Glutamatergic neuron (in vitro differentiated cells): ENCODE data around the gene LNPEP. TPM values are rescaled to one million over a fixed set of nuclear protein-coding genes. Genes with fewer than 3 reads are reported as not detected.
"Not testable (repeated sequence)": the region's sequence is repeated elsewhere in the genome, so short reads cannot be mapped to it uniquely, and the experiment has no call there.

Experiments used
- DNase-seq: peaks from one replicate; pipeline ENCODE4 v3.0.0; 2022
- H3K27ac Mint-ChIP-seq: one replicate; pipeline ENCODE4 v1.8.0; 2020; ENCODE audit warnings: mild to moderate bottlenecking, mixed read lengths, inconsistent platforms; ENCODE audit not compliant: unreplicated experiment
- H3K27me3 Mint-ChIP-seq: one replicate; pipeline ENCODE4 v1.8.0; 2020; ENCODE audit warnings: mild to moderate bottlenecking, moderate library complexity, mixed read lengths, inconsistent platforms; ENCODE audit not compliant: unreplicated experiment
- H3K36me3 Mint-ChIP-seq: one replicate; pipeline ENCODE4 v1.8.0; 2020; ENCODE audit warnings: mild to moderate bottlenecking, mixed read lengths, inconsistent platforms; ENCODE audit not compliant: unreplicated experiment
- H3K4me1 Mint-ChIP-seq: one replicate; pipeline ENCODE4 v1.8.0; 2020; ENCODE audit warnings: mild to moderate bottlenecking, low read depth, mixed read lengths, inconsistent platforms; ENCODE audit not compliant: unreplicated experiment
- H3K4me3 Mint-ChIP-seq: one replicate; pipeline ENCODE4 v1.8.0; 2020; ENCODE audit warnings: mild to moderate bottlenecking, mixed read lengths, inconsistent platforms; ENCODE audit not compliant: unreplicated experiment
- H3K9me3 Mint-ChIP-seq: one replicate; pipeline ENCODE4 v1.8.0; 2020; ENCODE audit warnings: mild to moderate bottlenecking, moderate library complexity, mixed read lengths, inconsistent platforms; ENCODE audit not compliant: unreplicated experiment
- total RNA-seq: library from RNA; stranded (reverse); fragmentation: NEBNext Ultra II Directional; extraction: Animal tissue kit (Norgen Biotek cat#: 25700); gene quantifications from one replicate; pipeline ENCODE4 v1.2.1, GENCODE V29; 2021; ENCODE audit not compliant: unreplicated experiment
- TF ChIP-seq, protein P1 (sequence below): fragments of 200-600 bp; sonication (generic); IDR thresholded peaks from one replicate; pipeline ENCODE4 v1.5.0; 2021; ENCODE audit not compliant: partially characterized antibody, unreplicated experiment

The LNPEP gene
- total RNA-seq, 1 donor from 2014 or later: 9.3 TPM

DNA sequence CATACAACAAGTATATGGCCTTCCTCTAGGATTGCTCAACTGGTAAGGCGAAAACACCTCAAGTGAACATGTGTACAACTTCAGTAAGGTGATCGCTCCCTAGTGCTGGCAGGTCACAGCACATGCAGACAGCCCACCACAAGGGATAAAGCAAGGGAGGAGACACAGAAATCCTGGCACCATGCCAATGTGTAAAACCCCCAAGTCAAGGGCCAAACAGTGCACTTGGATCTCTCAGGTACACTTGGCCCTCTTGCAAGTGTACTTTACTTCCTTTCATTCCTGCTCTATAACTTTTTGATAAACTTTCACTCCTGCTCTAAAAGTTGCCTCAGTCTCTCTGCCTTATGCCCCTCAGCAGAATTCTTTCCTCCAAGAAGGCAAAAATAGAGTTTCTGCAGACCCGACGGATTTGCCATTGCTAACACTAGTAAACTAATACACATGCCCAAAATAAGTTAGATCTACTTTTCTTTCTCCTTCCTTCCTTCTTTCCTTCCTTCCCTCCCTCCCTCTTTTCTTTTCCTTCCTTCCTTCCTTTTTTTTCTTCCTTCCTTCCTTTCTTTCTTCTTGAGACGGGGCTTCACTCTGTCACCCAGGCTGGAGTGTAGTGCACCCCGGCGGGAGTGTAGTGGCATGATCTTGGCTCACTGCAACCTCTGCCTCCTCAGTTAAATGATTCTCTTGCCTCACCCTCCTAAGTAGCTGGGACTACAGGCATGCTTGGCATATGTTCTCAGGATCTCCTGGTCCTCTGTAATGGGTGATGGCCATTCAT is 6.8 kb upstream of the LNPEP start:
- no peak for DNase-seq
- no peak overlapping the region for H3K4me3 Mint-ChIP-seq
- H3K27me3 Mint-ChIP-seq: peaks cover 4% of the 10 kb centered on the region
- H3K36me3 Mint-ChIP-seq: no peaks in the 10 kb centered on the region
- peaks cover 21% of the 10 kb centered on the region for H3K4me1 Mint-ChIP-seq
- H3K9me3 Mint-ChIP-seq: peaks cover under 1% of the 10 kb centered on the region
- no peak overlapping the region for H3K27ac Mint-ChIP-seq
- TF ChIP-seq, protein P1, sequence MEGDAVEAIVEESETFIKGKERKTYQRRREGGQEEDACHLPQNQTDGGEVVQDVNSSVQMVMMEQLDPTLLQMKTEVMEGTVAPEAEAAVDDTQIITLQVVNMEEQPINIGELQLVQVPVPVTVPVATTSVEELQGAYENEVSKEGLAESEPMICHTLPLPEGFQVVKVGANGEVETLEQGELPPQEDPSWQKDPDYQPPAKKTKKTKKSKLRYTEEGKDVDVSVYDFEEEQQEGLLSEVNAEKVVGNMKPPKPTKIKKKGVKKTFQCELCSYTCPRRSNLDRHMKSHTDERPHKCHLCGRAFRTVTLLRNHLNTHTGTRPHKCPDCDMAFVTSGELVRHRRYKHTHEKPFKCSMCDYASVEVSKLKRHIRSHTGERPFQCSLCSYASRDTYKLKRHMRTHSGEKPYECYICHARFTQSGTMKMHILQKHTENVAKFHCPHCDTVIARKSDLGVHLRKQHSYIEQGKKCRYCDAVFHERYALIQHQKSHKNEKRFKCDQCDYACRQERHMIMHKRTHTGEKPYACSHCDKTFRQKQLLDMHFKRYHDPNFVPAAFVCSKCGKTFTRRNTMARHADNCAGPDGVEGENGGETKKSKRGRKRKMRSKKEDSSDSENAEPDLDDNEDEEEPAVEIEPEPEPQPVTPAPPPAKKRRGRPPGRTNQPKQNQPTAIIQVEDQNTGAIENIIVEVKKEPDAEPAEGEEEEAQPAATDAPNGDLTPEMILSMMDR: no peak

DNA sequence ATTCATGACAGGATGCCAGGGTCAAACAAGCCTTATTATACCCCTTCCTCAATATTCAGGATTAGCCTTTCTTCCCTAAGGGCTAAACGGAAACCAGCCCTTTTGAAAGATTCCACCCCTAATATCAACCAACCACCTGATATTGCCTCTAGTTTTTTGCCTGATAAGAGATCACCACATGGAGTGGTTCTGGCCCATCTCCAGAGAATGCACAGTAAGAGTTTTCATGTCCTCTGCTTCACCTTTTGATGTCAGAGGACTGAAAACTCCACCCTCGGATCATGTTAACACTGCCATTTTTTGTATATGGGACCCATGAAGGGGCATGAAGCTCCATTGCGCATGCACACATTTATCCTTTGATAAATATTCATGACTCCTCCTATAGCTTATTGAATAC is 5.8 kb upstream of the LNPEP start:
- Mint-ChIP-seq H3K27me3 (peaks cover 8% of the 10 kb centered on the region), H3K36me3 (no peaks in the 10 kb centered on the region), H3K9me3 (peaks cover 6% of the 10 kb centered on the region), H3K4me3 (no peak overlapping the region), H3K4me1 (peaks cover 25% of the 10 kb centered on the region), H3K27ac (no peak overlapping the region)
- no peak for DNase-seq
- TF ChIP-seq, protein P1: no peak

DNA sequence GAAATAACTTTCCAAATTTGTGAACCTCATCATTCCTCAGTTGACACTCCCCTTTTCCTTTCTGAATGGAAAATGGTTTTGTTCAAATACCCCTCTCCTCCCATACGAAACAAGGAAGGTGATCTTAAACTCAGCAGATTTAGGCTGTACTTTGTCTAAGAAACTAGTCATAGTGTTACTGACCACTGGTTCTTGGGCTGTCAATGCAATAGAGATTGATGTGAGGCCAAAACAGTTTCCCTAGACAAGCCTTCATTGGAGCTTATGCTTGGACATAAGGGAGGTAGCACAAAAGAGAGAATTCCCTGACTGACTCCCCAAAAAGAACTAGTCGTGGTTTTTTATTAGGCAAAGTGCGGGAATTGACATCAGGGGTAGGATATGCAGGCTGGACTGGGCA is 5.3 kb upstream of the LNPEP start:
- H3K9me3 Mint-ChIP-seq: peaks cover 8% of the 10 kb centered on the region
- no peak for DNase-seq
- H3K36me3 Mint-ChIP-seq: no peaks in the 10 kb centered on the region
- H3K4me3 Mint-ChIP-seq: no peak overlapping the region
- H3K27me3 Mint-ChIP-seq: peaks cover 12% of the 10 kb centered on the region
- peaks cover 25% of the 10 kb centered on the region for H3K4me1 Mint-ChIP-seq
- TF ChIP-seq, protein P1: no peak
- H3K27ac Mint-ChIP-seq: no peak overlapping the region

DNA sequence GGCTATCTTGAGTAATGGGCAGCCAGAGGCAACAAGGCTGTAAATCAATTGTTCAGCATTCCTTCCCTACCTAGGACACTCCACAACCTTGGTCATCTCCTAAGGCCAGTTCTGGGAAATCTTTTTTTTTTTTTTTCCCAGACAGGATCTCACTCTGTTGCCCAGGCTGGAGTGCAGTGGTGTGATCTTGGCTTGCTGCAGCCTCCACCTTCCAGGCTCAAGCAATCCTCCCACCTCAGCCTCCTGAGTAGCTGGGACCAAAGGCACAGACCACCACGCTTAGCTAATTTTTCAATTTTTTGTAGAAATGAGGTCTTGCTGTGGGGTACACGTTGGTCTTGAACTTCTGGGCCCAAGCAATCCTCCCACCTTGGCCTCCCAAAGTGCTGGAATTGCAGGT is 4.8 kb upstream of the LNPEP start:
- not testable (repeated sequence) for DNase-seq, H3K27ac Mint-ChIP-seq, H3K9me3 Mint-ChIP-seq, H3K36me3 Mint-ChIP-seq
- peaks cover 25% of the 10 kb centered on the region for H3K4me1 Mint-ChIP-seq
- H3K27me3 Mint-ChIP-seq: peaks cover 13% of the 10 kb centered on the region
- H3K4me3 Mint-ChIP-seq: peak overlapping the region; percentile 30

DNA sequence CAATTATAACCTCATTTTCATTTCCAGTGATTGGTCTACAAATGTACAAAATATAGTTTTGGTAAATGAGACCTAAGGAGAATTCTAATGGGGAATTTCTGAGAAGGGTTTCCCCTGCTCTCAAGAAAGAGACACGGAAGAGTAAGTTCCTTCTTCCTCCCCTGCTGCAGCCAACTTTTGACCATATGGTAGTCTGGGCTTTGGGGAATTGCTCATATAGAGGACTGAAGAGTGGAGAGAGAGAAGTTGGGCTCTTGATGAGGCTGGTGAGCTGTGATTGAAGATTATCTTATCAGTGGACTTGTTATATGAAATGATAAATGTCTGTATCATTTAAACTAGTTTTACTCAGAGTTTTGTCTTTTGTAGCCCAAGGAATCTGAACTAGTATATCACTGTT is 4.3 kb upstream of the LNPEP start:
- Mint-ChIP-seq H3K4me3 (no peak overlapping the region), H3K27ac (no peak overlapping the region), H3K9me3 (peaks cover 8% of the 10 kb centered on the region), H3K27me3 (peaks cover 13% of the 10 kb centered on the region), H3K4me1 (peaks cover 25% of the 10 kb centered on the region), H3K36me3 (no peaks in the 10 kb centered on the region)
- TF ChIP-seq, protein P1: no peak
- no peak for DNase-seq
